Testis (tissue), 2 donors: ENCODE measurements around the gene ALG2.

Experiments used
- POLR2A ChIP-seq: fragments of 450-650 bp; IDR thresholded peaks from one replicate; pipeline ENCODE4 v1.6.1; 2017; ENCODE audit warnings: antibody characterized with exemption, mild to moderate bottlenecking, moderate library complexity
- TF ChIP-seq, protein P1 (sequence below), 3 experiments: fragments of 450-650 bp in 2 of 3; fragments of 200-600 bp in 1 of 3; sonication (generic) in 1 of 3; IDR thresholded peaks; one replicate each; pipeline ENCODE4 v1.5.1; 2016 to 2019; ENCODE audit warnings: antibody characterized with exemption in 3 of 3, mild to moderate bottlenecking in 2 of 3, moderate library complexity in 1 of 3

DNA sequence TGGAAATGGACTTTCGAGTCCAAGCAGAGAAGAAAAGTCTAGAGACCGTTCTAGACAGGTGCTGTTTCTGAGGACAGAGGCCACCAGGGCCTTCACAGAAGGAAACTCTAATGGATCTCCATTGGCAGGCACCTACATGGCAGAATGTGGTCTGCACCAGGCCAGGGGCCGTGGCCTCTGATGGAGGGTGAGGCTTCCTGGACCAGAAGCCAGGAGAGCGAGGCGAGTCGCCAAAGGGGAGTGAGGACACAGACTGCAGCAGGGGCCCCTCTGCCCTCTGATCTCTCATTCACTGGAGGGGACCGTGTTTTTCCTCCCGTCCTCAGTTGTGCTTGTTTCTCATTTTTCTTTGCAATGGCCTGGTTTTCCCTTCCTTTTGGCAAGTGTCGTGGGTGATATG, 41.1 kb downstream of the ALG2 start:
- TF ChIP-seq POLR2A = no peak
- TF ChIP-seq, protein P1, sequence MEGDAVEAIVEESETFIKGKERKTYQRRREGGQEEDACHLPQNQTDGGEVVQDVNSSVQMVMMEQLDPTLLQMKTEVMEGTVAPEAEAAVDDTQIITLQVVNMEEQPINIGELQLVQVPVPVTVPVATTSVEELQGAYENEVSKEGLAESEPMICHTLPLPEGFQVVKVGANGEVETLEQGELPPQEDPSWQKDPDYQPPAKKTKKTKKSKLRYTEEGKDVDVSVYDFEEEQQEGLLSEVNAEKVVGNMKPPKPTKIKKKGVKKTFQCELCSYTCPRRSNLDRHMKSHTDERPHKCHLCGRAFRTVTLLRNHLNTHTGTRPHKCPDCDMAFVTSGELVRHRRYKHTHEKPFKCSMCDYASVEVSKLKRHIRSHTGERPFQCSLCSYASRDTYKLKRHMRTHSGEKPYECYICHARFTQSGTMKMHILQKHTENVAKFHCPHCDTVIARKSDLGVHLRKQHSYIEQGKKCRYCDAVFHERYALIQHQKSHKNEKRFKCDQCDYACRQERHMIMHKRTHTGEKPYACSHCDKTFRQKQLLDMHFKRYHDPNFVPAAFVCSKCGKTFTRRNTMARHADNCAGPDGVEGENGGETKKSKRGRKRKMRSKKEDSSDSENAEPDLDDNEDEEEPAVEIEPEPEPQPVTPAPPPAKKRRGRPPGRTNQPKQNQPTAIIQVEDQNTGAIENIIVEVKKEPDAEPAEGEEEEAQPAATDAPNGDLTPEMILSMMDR (IDR thresholded peaks at IDR 0.05) = no peak
